ENCODE measurements around the gene OTUD5.

Gene OTUD5

DNA sequence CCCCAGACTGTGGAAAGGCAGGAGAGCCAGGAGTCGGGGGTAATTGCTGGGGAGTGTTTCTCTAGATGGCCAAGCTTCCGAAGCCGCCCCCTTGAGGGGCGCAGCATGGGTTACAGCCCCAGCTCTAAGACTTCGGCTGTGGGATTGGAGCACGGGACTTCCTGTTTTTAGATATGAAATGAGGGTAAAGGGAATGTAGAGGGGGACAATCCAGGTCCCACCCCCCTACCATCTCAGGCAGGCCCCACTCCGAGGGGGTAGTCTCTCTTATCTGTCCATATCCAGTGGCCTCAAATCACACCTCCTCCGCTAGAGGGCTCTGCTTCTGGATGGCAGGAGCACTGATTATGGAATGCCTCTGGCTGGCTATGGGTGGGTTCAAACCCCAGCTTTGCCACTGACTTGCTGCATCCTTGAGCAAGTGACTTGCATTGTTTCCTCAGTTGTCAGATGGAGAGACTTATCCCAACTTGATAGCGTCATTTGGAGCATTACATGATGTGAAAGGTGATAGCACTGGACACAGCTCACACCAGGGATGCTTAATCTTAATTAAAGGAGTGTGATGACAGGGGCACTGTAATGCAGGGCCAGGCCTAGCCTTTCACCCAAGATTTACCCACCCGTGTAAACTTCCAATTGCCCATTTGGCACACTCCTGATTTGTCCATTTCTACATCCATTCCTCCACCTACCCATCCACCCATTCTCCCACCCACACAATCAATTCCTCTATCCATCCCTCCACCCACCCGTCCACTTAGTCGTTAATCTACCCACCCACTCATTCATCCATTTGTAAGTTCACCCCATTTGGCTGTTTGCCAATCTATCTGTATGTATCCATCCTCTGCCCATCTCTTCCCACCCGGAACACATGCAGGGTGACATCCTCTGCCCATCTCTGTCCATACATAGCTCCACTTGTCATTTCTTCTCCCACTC lies 15.1 kb upstream of the OTUD5 start:
- no peak for DNase-seq

DNA sequence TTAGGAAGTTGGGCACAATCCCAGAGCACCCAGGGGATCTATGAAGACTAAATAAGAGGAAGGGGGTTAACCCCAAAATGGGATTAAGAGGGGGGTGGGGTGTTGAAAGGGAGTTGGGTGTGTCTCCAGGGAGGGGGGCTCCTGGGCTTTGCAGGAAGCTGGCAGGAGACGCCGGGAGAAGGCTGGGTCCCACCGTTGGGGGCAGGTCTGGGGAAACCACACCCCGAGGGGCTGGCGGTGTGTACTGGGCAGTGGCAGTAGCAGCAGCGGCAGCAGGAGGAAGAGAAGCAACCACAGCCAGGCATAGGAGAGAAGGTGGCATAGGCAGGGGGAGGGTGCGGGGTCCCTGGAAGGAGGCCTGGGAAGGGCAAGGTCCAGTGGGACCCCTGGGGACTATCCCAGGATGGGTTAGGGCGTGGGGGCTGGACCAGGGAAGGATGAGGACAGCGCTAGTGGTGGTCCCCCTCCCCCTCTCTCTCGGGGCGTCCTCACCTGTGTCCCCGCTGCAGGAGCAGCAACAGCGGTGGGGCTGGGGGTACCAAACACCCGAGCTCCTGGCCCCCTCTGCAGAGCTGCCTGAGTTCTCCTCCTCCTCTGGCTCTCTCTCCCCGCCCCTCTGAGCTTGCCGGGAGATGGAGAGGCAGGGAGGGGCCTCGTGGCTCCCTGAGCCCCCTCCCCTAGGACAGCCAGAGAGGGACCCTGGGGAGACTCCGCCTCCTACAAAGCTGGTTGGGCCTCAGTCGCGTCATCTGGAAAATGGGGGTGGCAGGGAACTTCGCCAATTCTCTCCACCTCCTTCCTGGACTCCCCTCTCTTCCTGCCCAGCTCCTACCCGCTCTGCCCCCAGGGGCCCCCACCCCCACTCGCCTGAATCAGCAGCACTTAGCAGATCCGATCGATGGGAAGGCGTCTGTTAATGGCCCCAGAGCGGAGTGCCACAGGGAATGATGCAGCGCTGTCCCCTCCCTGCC lies 14.1 kb upstream of the OTUD5 start, which contains the start of gene KCND1:
TSS of gene KCND1 (minus strand) at position 596 of the 971 bp plus-strand sequence. CDS start 1,573 bp downstream, outside the sequence.
- no peak for DNase-seq

DNA sequence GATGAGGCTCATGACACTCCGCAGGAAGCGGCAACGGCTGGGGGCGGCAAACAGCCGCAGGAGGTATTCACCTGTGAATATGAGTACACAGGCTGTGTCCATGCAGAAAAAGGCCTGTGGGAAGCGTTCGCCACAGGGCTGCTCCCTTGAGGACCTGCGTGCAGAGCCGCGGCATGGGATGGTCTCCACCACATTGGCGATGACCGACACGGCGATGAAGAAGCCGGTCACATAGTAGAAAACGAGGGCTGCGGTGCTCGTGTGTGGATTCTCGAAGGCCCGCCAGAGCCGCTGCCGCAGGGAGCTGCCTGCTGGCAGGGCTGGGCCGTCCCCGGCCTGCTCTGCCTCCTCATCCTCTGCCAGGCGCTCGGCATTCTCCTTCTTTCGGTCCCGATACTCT lies 12.1 kb upstream of the OTUD5 start:
- DNase-seq, result no peak

DNA sequence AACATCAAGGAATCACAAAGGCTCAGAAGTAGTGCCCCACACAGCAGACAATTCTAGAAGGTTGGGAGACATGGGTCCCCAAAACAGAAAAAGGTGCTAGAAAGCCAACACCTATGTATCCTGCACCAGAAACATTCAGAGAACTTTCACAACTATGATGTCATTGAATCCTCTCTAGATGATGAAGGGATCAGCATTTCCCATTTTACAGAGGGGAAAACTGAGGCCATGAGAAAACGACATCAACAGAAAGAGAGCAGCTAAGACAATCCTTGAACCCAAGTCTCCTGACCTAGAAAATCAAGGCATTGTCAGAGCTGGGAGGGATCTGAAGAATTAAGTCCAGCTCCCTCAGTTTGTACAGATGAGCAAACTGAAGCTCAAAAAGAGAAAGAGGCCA lies 11.0 kb upstream of the OTUD5 start:
- DNase-seq, result no peak

DNA sequence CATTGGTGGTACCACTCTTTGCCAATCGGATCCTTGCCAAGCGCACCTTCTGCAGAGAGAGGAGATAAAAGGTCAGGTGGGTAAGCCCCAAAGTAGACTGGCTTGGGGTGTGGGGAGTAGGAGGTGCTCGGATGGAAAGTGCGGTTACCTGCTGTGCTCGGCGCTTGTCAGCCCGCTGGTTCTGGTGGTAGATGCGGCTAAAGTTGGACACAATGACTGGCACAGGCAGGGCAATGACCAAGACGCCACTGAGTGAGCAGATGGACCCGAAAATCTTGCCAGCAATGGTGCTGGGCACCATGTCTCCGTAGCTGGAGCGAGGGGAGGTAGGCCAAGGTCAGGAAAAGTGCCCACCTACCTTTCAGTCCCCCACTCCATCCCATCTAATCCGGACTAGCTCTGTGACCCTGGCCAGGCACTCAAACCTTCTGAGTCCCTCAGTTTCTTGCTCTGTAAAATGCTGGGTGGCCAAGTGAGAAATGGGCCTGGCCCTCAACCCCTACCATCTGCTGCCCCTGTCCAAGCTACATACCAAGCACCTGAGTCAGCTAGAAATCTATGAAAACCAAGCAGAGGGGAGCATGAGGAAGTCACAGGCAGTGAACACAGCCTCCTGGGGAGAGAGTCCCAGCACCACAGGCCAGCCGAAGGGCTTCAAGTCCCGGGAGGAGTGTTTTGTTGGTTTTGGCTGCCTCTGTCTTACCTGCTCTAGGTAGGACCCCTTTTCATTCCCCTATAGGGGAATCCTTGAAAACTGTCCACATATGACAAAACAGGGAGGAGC lies 9.6 kb upstream of the OTUD5 start:
- no peak for DNase-seq

DNA sequence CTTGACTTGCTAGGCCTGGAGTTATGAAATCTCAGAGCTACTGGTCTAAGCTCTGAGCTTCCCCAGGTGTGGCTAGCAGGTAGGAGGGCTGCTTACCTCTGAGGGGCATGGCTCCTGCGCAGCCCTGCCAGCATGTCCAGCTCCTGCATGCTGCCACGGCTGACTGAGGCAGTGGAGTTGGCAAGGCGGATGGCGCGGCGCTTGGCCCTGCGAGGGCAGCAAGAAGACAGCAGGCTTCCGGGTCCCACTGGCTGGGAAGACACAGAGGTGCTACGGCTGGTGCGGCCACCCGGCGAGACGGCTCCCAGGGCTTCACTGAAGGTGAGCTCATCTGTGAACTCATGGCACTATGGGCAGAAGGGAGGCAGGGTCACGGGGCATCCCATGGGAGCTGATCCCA lies 8.6 kb upstream of the OTUD5 start:
- no peak for DNase-seq

DNA sequence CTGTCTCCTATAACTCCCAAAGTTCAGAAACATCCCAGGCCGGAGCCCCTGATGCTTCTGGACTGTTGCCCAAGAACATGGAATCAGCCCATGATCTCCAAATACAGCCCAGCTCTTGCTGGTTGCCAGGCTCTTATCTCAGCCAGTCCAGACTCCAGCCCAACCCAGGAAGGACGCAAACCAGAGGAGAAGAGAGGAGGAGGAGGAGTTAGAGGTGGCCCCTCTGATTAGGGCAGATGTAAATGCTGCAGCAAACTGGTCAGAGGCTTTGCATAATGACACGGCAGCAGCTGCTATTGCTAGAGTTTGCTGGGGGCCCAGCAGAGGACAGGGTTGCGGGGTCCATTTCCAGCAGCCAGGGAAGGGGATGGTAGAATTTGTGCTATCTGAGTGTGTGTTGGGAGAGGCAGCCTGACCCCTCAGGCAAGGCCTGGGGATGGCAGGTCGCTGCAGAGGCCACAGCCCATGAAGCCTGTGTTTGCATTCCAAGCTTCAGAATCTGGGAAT lies 4.2 kb upstream of the OTUD5 start:
- DNase-seq, result no peak

DNA sequence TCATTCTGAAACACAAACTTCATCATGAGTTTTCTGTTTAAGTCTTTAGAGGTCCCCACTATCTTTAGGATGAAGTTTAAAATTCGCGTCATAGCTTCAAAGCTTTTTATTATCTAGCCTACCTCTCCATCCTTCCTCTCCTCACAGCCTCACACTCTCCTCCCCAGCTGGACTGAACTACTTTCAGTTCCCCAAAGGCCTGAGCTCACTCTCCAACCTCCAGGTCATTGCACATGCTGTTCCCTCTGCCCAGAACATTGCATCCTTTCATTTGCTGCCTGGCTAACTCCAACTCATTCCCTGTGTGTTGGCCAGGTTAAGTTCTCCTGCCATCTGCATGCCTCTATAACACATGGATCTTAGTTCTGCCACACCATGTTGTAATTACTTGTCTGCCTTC lies 2.9 kb upstream of the OTUD5 start:
- DNase-seq, result no peak

DNA sequence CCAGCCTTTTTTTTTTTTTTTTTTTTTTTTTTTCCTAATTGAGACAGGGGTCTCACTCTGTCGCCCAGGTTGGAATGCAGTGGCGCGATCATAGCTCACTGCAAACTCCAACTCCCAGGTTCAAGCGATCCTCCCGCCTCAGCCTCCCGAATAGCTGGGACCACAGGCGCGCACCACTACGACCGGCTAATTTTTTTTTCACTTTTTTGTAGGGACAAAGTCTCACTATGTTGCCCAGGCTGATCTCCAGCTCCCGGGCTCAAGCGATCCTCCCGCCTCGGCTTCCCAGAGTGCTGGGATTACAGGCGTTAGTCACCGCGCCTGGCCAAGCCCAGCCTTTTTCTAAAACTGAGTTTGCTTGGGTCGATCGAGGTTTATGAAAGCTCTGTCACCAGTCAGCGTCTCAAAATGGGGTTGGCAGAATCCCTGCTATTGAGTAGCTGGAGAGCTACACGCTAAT lies 1.3 kb upstream of the OTUD5 start:
- no peak for DNase-seq

DNA sequence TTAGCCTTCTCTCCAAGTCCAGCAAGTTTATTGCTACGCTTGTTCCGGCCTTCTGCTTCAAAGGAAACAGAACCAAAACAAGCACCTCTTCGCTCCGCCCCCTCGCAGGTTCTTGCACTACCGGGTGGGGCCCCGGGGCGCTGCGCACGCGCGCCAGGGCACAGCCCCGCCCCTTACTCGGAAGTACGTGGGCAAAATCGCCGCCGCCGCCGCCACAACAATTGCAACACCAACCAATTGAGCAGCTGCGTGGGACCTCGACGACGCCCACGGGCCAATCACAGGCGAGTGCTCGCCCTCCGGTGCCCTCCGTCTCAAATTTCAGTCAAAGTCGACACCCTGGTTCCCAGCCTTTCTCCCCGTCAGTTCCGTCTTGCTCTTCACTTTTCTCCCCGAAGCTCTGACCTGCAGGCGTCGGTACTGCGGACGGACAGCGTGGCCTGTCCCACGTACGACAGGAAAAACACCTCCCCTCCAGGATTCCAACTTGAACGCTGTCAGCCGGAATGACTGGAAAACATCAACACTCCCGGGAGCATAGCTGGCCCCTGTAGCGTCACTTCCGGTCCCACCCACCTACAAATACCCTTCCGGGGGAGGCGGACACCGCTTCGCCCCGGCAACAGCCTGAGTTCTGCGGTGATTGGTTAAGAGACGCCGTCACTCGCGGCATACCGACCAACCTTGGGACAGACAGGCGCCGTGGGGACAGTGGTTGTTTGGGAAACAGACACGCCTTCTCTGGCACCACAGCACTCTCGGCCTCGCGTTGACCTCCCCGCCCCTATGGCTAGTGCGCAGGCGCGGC lies 624 bp upstream of the OTUD5 start:
- DNase-seq, result peak; percentile 89

DNA sequence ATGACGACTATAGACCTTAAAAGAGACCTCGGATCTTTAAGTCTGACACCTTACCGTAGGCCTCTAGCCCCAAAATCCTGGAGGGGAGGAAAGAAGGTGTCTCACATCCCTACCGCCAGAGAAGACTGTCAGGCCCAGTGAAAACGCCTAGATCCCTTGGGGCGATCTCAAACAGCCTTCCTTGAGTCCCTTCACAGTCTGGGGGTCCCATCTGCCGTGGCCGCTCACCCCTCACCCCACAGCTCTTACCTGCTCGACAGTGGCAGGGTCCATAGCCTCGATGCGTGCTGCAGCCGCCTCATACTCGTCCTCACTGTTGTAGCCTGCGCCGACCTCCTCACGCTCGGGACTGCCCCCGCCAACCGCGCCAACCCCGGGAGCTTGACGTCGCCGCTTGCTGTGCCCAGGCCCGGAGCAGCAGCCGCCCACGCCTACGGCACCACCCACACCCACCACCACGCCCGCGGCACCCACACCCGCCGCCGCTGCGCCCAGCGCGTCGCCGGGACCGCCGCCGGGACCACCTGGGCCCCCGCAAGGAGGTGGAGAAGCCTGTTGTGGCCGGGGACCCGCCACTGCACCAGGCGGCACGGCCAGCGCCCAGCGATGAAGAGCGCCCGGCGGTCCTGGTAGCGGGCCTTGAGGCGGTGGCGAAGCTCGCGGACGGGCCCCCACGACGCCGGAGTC lies 536 bp downstream of the OTUD5 start:
- DNase-seq, result peak; percentile 30

DNA sequence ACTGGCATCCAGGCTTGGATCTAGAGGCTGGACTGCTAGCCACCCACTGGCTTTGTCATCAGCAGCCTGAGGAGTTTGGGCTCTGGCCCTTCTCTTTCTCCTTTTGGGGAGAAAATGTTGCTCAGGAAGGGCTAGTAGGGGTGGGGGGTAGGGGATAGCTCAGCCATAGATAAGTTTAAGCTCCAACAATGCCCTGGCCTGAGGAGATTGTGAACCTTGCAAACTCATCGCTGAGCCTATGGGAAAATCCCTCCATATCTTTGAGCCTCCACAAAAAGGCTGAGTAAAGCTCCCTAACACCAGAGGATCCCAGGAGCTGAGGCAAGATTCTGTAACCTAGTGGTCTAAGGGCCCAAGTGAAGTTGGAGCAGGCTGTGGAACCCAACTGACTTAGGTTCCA lies 8.8 kb downstream of the OTUD5 start:
- no peak for DNase-seq

DNA sequence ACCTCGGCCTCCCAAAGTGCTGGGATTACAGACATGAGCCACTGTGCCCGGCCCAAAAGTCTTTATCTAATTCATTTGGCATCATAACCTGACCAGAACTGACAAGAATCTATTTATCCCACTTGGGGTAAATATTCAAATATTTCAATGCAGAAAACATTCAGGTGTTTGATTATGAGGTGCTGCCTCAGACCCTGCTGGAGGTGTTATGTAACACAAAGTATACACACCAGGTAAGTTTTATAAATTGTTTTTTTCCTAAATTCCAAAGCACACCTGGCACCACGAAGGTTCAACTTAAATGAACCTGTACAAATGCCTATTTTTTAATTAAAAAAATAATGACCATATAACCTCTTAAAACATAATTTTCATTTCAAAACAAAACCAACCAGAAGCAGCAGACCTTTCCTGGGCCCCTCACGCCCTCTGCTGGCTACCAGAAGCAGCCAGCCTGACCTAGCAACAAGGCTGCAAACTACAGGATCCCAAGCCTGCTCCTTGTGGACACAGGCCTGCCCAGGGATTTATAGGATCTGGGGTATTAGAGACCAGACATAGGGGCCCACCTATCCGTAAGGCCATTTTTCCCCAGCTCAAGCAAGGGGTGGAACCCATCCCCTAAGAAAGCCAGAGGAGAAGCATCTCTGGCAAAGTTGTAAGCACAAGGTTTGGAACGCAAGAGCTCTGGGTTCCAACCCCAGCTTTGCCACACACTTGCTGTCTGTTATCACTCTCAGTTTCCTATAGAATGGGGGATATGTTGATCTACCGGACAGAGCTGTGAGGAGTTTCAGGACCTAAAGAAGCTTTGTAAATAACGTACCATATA lies 11.7 kb downstream of the OTUD5 start:
- no peak for DNase-seq

DNA sequence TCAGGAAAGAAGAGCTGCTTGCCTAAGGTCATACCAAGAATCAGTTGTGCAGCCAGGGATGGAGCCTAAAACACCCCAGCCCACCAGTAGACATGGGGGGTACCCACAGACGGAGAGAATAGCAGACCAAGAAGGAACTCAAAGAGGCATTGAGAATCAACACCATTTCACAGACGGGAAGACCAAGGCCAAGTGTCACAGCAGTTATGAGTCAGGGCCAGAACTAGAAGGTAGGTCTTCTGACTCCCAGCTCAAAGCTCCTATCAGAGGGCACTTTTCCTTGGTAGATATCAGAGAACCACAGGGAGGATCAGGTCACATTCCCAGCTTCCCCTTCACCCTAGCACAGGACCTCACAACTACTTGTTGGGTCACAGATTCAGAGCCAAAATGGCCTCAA lies 14.5 kb downstream of the OTUD5 start:
- no peak for DNase-seq

DNA sequence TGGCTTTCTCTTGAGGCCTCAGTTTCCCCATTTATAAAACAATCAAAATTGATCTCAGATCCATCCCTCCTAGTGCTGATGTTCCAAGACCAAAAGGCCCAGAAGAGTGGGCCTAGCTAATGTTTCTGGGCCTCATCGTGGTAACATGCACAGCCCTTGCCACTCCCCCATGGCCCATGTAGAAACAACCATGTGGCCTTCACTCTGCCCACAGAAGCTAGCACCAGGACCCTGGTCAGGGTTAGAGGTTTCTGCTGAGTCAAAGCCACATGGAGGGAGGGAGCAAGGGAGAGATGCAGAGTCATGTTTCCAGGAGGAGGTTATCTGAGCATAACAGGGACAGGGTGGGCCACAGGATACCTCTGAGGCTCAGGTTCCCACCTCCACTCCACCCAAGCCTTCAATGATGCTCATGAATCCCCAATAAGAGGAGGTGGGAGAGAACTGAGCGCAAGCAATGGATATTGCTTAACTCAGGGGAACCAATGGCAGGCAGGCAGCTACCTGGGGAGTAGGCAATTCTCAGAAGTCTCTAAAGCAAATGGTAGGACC lies 16.9 kb downstream of the OTUD5 start:
- no peak for DNase-seq

DNA sequence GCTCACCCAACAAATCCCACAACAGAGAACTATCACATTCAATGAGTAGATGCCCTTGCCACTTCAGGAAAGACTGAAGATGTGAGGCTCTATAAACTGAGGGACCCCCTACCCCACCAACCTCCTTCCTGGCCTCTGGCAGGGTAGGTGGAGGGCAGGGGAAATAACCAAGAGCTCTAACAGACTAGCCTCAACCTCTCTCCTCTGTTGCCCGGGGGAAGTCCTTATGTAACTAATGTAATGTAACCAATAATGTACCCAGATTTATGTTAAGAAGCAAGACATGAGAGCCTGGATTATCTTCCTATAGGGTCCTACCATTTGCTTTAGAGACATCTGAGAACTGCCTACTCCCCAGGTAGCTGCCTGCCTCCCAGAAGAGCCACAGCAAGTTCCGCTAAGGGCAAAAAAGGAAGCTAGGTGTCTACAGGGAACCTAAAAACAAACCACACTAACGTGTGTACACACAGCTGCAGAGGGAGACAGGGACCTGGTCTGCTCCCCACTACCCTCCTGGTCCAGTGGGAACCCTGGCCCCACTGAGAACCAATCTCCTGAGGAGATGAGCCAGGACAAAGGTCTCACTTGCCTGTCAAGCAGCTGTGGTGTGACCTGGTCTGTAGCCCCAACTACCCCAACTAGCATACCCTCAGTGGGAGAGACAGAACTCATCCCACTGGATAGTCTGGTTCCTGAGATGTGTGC lies 17.7 kb downstream of the OTUD5 start:
- DNase-seq, result no peak

DNA sequence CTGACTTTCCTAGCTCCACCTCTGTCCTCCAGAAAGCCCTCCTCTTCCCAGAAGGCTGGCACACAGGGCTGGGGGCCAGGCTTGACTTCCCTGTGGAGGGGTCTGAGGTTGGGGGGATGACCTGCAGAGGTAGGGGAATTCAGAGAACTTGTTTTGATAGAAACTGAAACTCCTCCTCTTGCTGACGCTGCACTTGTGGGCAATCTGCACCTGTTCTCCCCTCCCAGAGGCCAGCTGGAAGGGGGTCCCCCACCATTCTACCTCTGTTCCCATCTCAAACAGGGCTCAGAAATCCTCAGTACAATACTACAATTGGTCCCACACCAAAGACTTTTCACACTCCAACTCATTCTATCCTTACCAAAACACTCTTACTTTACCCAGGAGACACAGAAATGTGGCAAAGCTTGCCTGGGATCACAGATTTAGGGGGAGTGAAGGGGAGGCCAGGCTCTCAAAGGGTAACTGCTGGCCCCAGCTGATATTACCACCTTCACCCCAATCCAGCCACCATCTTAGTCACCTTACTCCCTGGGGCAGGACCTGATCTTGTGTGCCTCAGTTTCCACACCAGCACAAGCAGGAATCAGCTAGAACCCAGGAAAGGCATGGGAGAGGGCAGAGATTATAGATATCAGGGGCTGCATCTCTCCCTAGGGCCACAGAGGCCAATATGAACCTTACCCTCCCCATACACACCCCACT lies 18.5 kb downstream of the OTUD5 start:
- peak; percentile 38 for DNase-seq

All from activated CD4-positive, alpha-beta T cell treated with anti-CD3 and anti-CD28 coated beads for 1 hour (primary cell).